ENCODE data around the gene MAPKAPK2.

The MAPKAPK2 gene

GRCh38 chr1:206723805-206724472, 39.2 kb downstream of the MAPKAPK2 start:
- DNase-seq, result no peak

- no peak for DNase-seq
These were observed 40.6 kb downstream of the MAPKAPK2 start for GRCh38 chr1:206725109-206725963.

DNA sequence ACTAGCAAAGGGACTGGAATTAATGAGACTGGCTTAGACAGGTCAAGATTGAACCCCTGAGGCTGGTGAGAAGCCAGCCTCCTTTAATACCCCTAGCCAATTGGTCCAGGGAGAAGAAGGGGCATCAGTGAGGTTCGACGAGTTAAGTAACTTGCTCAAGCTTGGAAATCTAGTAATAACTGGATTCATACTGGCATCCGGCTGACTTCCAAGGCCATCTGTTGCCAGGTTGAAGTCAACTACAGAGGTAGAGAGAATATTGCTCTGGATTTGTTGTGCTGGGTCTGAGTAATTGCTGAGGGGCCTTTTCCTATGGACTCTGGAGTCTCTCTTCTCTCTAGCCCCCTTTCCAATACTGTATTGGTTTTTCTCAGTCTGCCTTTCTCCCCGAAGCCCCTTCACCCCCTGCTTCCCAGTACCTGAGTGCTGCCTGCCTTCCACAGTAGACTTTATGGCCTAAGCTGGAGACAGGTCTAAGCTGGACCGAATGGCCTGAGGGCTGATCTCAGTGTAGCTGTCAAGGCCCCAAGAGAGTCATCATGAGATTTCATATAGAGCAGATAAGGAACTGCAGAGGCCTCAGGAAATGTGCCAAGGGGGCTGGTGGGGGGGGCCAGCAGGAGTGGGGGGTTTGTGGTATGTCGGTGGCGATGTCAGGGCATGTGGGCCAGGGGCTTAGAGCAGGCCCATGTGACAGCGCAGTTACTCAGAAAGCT, 43.4 kb downstream of the MAPKAPK2 start:
- DNase-seq, result no peak

- no peak for DNase-seq
These were observed 43.9 kb downstream of the MAPKAPK2 start for GRCh38 chr1:206728697-206728987.

GRCh38 chr1:206729050-206729449, 44.3 kb downstream of the MAPKAPK2 start:
- DNase-seq, result no peak

GRCh38 chr1:206729507-206729906, 44.8 kb downstream of the MAPKAPK2 start:
- DNase-seq, result no peak

- no peak for DNase-seq
These were observed 47.8 kb downstream of the MAPKAPK2 start for GRCh38 chr1:206732508-206732907.

- DNase-seq, result no peak
These were observed 48.3 kb downstream of the MAPKAPK2 start for GRCh38 chr1:206732992-206733391.

DNA sequence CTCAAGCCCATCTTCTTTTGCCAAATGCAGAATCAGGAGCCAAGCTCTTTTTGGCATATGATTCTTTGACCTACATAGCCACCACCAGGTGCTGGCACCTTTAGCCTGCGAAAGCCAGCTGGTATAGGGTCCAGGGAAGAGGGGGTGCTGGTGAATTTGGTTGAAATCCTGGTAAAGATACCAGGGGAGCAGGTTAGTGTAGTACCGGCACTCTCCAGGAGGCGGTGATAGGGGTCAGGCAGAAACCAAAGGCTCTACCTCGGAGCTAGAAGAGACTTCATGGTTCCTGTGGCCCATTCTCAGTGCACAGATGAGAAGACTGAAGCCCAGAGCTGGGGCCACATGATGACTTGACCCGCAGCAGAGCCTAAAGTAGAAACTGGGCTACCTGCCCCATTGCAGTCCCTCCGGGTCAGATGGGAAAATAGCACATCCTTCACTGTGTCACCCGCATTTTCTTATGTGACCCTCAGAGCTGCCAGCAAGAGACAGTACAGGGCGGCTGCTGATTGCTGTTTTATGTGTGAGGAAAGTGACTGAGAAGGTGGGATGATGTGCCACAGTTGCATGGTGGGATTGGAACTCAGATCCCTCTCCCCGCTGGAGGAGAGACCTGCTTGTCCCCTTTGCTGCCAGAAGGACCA, 49.9 kb downstream of the MAPKAPK2 start:
- peak; percentile 13 for DNase-seq

DNA sequence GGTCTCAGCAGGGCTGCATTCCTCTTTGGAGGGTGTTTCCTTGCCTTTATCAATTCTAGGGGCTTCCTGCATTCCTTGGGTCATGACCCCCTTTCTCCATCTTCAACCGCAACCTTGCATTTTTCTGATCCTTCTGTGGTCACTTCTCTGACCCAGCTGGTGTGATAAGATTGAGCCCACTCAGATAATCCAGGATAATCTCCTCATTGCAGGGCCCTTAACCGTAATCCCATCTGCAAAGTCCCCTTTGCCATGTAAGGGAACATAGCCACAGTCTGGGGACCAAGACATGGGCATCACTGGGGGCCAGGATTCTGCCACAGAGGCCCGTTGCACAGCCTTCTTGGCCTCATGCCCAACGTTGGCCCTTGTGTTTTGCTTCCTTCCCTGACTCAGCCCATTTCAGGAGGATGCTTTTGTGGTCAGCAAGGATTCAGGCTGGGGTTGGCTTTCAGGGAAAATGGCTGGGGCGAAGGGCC, 50.9 kb downstream of the MAPKAPK2 start:
- no peak for DNase-seq

GRCh38 chr1:206736878-206737728, 52.4 kb downstream of the MAPKAPK2 start:
- no peak for DNase-seq

DNA sequence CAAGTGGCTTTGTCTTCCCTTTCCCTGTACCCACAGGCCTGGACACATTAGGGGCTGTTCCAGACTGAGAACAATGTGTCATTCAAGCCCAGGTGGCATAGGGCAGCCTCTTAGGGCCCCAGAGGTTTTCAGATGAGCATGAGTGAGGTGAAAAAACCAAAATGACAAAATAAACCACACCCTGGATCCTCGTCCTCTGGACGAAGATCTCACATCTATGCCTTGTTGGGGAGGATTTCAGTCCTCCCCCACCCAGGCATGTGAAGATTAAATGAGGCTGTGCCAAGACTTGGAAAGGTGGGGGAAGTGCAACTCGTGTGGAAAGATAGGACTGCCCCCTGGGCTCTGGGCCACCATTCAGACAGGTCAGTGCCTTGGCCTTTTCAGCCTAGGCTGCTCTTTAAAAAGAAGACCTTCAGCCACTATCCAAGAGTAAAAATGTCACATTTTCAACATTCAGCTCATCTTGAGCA, 53.1 kb downstream of the MAPKAPK2 start:
- DNase-seq, result no peak

GRCh38 chr1:206738370-206739366, 54.0 kb downstream of the MAPKAPK2 start:
- DNase-seq, result peak; percentile 97

GRCh38 chr1:206739411-206740076, 54.8 kb downstream of the MAPKAPK2 start:
- peak; percentile 97 for DNase-seq

DNA sequence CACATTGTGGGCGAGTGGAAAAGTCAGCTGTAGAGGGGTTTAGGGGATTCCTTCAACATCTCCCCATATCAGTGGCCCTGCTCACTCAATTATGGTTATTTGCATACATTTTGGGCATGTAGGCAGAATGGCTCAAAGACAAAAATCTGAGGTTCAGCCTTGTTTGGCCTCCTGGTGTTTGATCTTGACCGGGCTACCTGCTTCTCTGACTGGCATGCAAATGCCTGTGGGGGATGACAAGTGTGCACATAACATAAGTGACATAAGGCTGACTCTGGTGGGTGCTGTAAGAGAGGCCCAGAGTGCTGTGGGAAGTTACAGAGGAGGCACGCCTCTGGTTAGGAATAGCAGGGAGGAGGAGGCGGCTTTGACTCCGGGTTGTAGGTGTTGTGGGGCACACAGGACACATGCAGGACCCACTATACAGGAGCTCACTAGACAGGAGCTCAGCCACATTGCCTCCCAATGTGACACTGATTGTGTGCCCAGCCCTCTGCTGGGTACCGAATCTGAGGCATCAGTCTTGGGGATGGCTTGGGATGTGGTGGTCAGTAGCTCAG, 56.5 kb downstream of the MAPKAPK2 start:
- no peak for DNase-seq

DNA sequence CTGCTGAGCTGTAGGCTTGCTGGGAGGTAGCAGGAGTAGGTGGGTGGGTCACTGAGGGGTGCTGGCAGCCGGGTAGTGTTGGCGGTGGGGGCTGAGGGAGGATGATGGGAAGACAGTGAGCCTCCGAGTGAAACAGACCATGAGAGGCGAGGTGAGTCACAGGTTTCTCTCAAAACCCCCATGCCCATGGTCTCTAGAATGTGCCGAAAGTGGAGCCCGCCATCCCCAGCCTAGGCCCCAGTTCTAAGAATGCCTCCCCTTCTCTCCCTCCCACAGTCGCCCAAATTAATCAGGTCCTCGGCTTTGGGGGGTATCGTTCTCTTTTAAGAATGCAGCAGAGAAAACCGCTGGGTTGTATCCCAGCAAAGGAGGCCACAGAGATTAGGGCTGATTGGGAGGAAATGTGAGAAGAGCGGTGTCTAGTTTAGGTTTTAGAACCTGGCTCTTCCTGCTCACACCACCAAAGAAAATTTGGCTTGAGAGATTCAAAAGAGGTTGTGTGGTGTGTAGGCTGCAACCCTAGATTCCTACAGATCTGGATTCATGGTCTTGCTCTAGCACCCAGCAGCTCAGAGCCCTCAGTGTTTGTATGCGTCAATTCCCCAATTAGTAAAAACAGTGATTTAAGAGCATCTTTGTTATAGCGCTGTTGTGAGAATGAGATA, 58.1 kb downstream of the MAPKAPK2 start:
- no peak for DNase-seq

DNA sequence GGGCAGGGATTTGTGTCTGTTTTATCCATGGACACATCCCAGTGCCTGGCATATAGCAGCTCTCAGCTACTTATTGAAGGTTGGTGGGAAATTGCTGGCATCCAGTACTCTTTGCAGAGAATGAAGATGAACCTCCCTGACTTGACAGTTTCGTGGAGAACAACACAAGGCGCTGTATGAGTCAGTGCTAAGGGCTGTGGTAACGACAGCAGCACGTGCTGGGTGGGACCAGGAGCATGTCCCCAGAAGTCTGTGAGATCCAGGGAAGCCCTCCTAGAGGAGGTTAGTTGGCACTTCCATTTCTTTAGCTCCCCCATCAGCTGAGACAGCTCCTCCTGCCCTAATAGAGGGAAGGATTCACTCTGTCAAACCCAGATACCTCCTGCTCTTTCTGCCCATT, 60.0 kb downstream of the MAPKAPK2 start:
- no peak for DNase-seq

DNA sequence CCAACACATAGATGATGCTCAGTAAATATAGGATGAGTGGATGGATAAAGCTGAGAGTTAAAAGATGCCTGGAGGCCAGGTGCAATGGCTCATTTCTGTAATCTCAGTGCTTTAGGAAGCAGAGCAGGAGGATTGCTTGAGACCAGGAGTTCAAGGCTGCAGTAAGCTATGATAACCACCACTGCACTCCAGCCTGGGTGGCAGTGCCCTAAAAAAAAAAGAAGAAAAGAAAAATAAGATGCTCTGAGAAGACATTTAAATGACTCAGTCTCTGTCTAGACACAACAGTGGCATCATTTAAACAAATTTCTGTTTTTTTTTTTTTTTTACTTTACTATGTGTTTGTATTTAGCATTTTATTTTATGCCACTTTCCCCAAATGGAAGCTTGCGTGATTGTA, 60.6 kb downstream of the MAPKAPK2 start:
- no peak for DNase-seq

DNA sequence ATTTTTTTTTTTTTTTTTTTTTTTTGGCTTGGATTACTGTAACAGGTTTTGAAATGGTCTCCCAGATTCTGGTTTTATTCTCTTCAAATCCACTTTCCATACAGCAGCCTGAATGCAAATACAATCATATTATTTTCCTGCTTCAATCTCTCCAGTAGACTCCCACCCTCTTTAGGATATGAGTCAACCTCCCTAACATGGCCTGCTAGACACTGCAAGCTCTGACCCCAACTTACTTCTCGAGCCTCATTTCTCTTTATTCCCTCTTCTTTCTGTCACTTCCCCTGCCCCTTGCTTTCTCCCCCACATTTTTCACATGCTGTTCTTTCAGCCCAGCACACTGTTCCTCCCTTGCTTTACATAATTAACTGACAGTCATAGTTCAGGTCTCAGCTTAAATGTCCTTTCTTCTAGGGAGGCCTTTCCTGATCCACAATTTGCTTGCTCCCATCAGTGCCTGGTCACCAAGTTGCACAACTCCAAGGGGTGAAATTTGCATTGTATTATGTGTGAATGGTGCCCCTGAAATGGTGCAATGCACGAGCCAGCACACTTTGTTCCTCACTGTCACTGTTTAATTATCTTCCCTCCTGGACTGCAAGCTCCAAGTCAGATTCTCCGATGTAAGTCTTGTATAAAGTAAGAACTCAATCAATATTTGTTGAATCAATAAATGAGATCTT, 63.8 kb downstream of the MAPKAPK2 start:
- peak; percentile 23 for DNase-seq

All from NCI-H526 treated with DMSO at 0.1 percent for 48 hours (cell line).